Endothelial cell of umbilical vein (primary cell): ENCODE measurements around the gene MEOX1. TPM values are rescaled to one million over a fixed set of nuclear protein-coding genes. Genes with fewer than 3 reads are reported as not detected.

Source experiments
- BruUV-seq: library from RNA; stranded (reverse); fragments of 400-500 nt; replicated peaks from 2 replicates; lab custom pipeline; 2021; lab: Mats Ljungman, UMichigan
- CTCF ChIA-PET: fragments of 300-600, 350-600 bp; sonication (Branson Sonifier 250); formaldehyde crosslinking; loops from one replicate; lab custom pipeline; 2021; ENCODE audit warnings: antibody characterized with exemption, inconsistent platforms; lab: Charles Lee
- POLR2A ChIA-PET: fragments of 300-600, 350-600 bp; sonication (Branson Sonifier 250); formaldehyde crosslinking; loops from one replicate; lab custom pipeline; 2021; ENCODE audit warnings: antibody characterized with exemption, inconsistent platforms; lab: Charles Lee
- DNase-seq: peaks from one replicate; pipeline ENCODE4 v3.0.0-alpha.2; 2011; ENCODE audit warnings: low read depth, low spot score
- FAIRE-seq: peaks from 2 replicates; lab custom pipeline; 2011; peaks lifted over from hg19 to GRCh38; lab: Jason Lieb, UNC
- H2AFZ ChIP-seq: 2 replicates; pipeline ENCODE4 v1.6.0; 2012; ENCODE audit warnings: low read depth, low read length, control low read depth, inconsistent platforms
- H3K27ac ChIP-seq: 2 replicates; pipeline ENCODE4 v1.5.1; 2011; ENCODE audit warnings: low read depth, mild to moderate bottlenecking, control low read depth, low read length, moderate library complexity; ENCODE audit not compliant: insufficient read depth
- H3K27me3 ChIP-seq, 2 experiments: 2 replicates each; pipeline versions ENCODE4 v1.6.0 to v1.6.1; 2011; ENCODE audit warnings: low read length in 2 of 2, mixed read lengths in 1 of 2; ENCODE audit not compliant: control insufficient read depth in 2 of 2, insufficient read depth in 2 of 2
- H3K36me3 ChIP-seq, 2 experiments: 2 replicates in 1 of 2; 3 replicates in 1 of 2; pipeline ENCODE4 v1.5.1; 2011; ENCODE audit warnings: low read length in 2 of 2, mild to moderate bottlenecking in 1 of 2, moderate library complexity in 1 of 2; ENCODE audit not compliant: control insufficient read depth in 2 of 2, insufficient read depth in 2 of 2; ENCODE audit errors: extremely low read depth in 1 of 2
- H3K4me1 ChIP-seq: 3 replicates; pipeline ENCODE4 v1.5.1; 2011; ENCODE audit warnings: mild to moderate bottlenecking, low read length; ENCODE audit not compliant: control insufficient read depth, insufficient read depth; ENCODE audit errors: extremely low read depth
- H3K4me2 ChIP-seq: 2 replicates; pipeline ENCODE4 v1.6.1; 2011; ENCODE audit warnings: low read length, control low read depth, mixed read lengths; ENCODE audit not compliant: insufficient read depth
- H3K4me3 ChIP-seq, 3 experiments: fragments of 200-600 bp in 1 of 3; sonication (generic), shearing (Covaris generic) in 1 of 3; replicated peaks in 1 of 3; 2 replicates each; pipeline ENCODE4 v1.5.1; 2011 to 2016; ENCODE audit warnings: control low read depth in 3 of 3, low read length in 3 of 3, mild to moderate bottlenecking in 2 of 3, inconsistent platforms in 1 of 3, low read depth in 1 of 3, moderate library complexity in 1 of 3; ENCODE audit not compliant: insufficient read depth in 1 of 3
- H3K79me2 ChIP-seq: 2 replicates; pipeline ENCODE4 v1.6.0; 2012; ENCODE audit warnings: low read length, inconsistent platforms; ENCODE audit not compliant: control insufficient read depth, insufficient read depth
- H3K9ac ChIP-seq: replicated peaks from 2 replicates; pipeline ENCODE3; 2011; ENCODE audit warnings: low read length, control low read depth; ENCODE audit not compliant: insufficient read depth; ENCODE audit errors: extremely low read depth
- H3K9me1 ChIP-seq: replicated peaks from 3 replicates; pipeline ENCODE4 v1.6.0; 2011; ENCODE audit warnings: mild to moderate bottlenecking, low read length; ENCODE audit not compliant: control insufficient read depth, insufficient read depth; ENCODE audit errors: extremely low read depth
- H3K9me3 ChIP-seq: replicated peaks from 2 replicates; pipeline ENCODE4 v1.5.1; 2012; ENCODE audit warnings: low read length, inconsistent platforms; ENCODE audit not compliant: control insufficient read depth, insufficient read depth
- H4K20me1 ChIP-seq: replicated peaks from 2 replicates; pipeline ENCODE3; 2011; ENCODE audit warnings: mild to moderate bottlenecking, low read length; ENCODE audit not compliant: control insufficient read depth, insufficient read depth; ENCODE audit errors: extremely low read depth
- EZH2 ChIP-seq: IDR thresholded peaks from 2 replicates; pipeline ENCODE4 v1.6.1; 2012; ENCODE audit warnings: borderline replicate concordance, low read depth, mild to moderate bottlenecking, moderate library complexity, low read length, inconsistent platforms; ENCODE audit not compliant: severe bottlenecking
- FOS ChIP-seq: IDR thresholded peaks from 2 replicates; pipeline ENCODE4 v1.6.1; 2011; ENCODE audit warnings: mild to moderate bottlenecking, low read length, moderate library complexity, borderline replicate concordance; ENCODE audit not compliant: insufficient read depth
- GATA2 ChIP-seq: IDR thresholded peaks from 2 replicates; pipeline ENCODE4 v1.7.0; 2011; ENCODE audit warnings: low read depth, mild to moderate bottlenecking, moderate library complexity, mixed read lengths, low read length; ENCODE audit not compliant: insufficient read length, insufficient read depth
- JUN ChIP-seq: IDR thresholded peaks from 2 replicates; pipeline ENCODE4 v1.6.1; 2011; ENCODE audit warnings: borderline replicate concordance, low read depth; ENCODE audit not compliant: insufficient read length, insufficient read depth
- MYC ChIP-seq: IDR thresholded peaks from one replicate; pipeline ENCODE4 v1.6.1; 2011; ENCODE audit warnings: mild to moderate bottlenecking, low read depth, low read length
- POLR2A ChIP-seq: IDR thresholded peaks from 2 replicates; pipeline ENCODE4 v1.6.1; 2012; ENCODE audit warnings: low read depth, mild to moderate bottlenecking, control low read depth, low read length
- POLR2AphosphoS5 ChIP-seq: IDR thresholded peaks from 2 replicates; pipeline ENCODE4 v1.6.1; 2012; ENCODE audit warnings: low read depth, mild to moderate bottlenecking, control low read depth, low read length, moderate library complexity; ENCODE audit not compliant: insufficient read depth
- dilution Hi-C: fragments of 300-500 bp; cut with MboI; formaldehyde crosslinking; loops from one replicate; pipeline ENCODE4 v1.15.0; 2019; ENCODE audit warnings: low sequenced_read_pairs; ENCODE audit not compliant: extremely low pct_ligation_motif_present
- intact Hi-C: fragments of 100-400 bp; cut with micrococcal nuclease; formaldehyde crosslinking; loops from one replicate; pipeline ENCODE4 v1.10.0; 2022
- polyA plus RNA-seq, 4 experiments: library from polyadenylated mRNA; depleted of rRNA in 3 of 4; stranded (reverse) in 3 of 4; unstranded in 1 of 4; fragments of >200 nt; gene quantifications; 2 replicates each; pipeline versions ENCODE4 v1.2.1 to v1.2.3, GENCODE V29; 2011 to 2012; ENCODE audit warnings: missing spikeins in 1 of 4
- total RNA-seq: library from RNA; stranded (reverse); gene quantifications from 2 replicates; pipeline ENCODE4 v1.2.3, GENCODE V29; 2021
- TF ChIP-seq, protein P1 (sequence below): IDR thresholded peaks from 2 replicates; pipeline ENCODE4 v1.6.1; 2011; ENCODE audit not compliant: insufficient read depth, insufficient read length
- TF ChIP-seq, protein P2 (sequence below), 2 donors: IDR thresholded peaks; 1 replicate in 1 of 2; 2 replicates in 1 of 2; pipeline ENCODE4 v1.5.1; 2011; ENCODE audit warnings: low read length in 2 of 2, mild to moderate bottlenecking in 2 of 2, moderate library complexity in 2 of 2, control low read depth in 1 of 2, inconsistent platforms in 1 of 2, low read depth in 1 of 2; ENCODE audit not compliant: insufficient read depth in 1 of 2; ENCODE audit errors: extremely low read depth in 1 of 2

The MEOX1 gene
- total and polyA plus RNA-seq, 2 donors (not counting 3 experiments of a cell fraction or from before 2014, with no cell fraction given): 0.06 TPM; not detected in 1

DNA sequence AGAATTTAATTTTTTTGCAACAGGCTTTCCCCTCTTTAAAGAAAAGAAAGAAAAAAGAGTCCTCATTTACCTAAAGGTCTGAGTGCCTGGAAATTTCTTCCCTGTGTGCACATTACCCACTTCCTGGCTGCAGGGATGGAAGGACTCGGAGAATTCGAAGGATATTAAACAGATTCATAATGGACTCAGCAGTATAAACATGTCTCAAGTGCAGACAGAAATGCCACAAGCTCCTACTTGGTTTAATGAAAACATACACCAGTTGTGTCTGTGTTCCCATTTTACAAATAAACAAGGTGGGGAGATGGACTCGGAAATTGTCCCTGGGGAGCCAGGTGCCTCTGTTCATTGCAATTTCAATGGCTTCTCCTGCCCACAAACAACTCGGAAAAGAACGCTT, 47.2 kb downstream of the MEOX1 start:
- H3K4me3 ChIP-seq: no peak overlapping the region
- H3K9me3 ChIP-seq: no peaks in the 10 kb centered on the region
- no peak overlapping the region for H3K9ac ChIP-seq
- TF ChIP-seq MYC (no peak), JUN (no peak), GATA2 (no peak), POLR2AphosphoS5 (no peak), EZH2 (no peak), FOS (no peak), POLR2A (no peak)
- TF ChIP-seq, protein P1, sequence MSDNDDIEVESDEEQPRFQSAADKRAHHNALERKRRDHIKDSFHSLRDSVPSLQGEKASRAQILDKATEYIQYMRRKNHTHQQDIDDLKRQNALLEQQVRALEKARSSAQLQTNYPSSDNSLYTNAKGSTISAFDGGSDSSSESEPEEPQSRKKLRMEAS: no peak
- TF ChIP-seq, protein P2, sequence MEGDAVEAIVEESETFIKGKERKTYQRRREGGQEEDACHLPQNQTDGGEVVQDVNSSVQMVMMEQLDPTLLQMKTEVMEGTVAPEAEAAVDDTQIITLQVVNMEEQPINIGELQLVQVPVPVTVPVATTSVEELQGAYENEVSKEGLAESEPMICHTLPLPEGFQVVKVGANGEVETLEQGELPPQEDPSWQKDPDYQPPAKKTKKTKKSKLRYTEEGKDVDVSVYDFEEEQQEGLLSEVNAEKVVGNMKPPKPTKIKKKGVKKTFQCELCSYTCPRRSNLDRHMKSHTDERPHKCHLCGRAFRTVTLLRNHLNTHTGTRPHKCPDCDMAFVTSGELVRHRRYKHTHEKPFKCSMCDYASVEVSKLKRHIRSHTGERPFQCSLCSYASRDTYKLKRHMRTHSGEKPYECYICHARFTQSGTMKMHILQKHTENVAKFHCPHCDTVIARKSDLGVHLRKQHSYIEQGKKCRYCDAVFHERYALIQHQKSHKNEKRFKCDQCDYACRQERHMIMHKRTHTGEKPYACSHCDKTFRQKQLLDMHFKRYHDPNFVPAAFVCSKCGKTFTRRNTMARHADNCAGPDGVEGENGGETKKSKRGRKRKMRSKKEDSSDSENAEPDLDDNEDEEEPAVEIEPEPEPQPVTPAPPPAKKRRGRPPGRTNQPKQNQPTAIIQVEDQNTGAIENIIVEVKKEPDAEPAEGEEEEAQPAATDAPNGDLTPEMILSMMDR (IDR thresholded peaks at IDR 0.05; ENCODE audit: extremely low read depth in 1 of 2, insufficient read depth in 1 of 2, low read depth in 1 of 2, low read length in 2 of 2): no peak
- H3K27ac ChIP-seq: no peak overlapping the region
- H3K4me1 ChIP-seq: peaks cover 7% of the 10 kb centered on the region
- H4K20me1 ChIP-seq: no peaks in the 10 kb centered on the region
- no peak overlapping the region for H3K4me2 ChIP-seq
- peaks cover 0 to 3% of the 10 kb centered on the region in 2 experiments for H3K27me3 ChIP-seq
- no peaks in the 10 kb centered on the region for H3K9me1 ChIP-seq
- dilution Hi-C loops: no loop called here
- no peaks in the 10 kb centered on the region for H3K36me3 ChIP-seq
- ChIA-PET POLR2A (no interaction called here), CTCF (interaction anchor here (0.8 to 1.2 kb wide), 8 partner anchors 9 to 59 kb away, joined by 3 to 6 read pairs (median 3); no protein-coding TSS in a partner anchor)
- DNase-seq (no peak), FAIRE-seq (no peak)
- intact Hi-C loops: no loop called here
- no peak overlapping the region for H2AFZ ChIP-seq
- no TSS peak for BruUV-seq
- H3K79me2 ChIP-seq: no peaks in the 10 kb centered on the region
